HL-60 (cell line): Measurements from ENCODE around the gene UBR4.

ENCODE experiments used
- DNase-seq, 2 experiments: peaks; one replicate each; pipeline ENCODE4 v3.0.0-alpha.2; 2010 to 2020; ENCODE audit warnings: low read depth in 1 of 2, low spot score in 1 of 2
- H3K27ac ChIP-seq: fragments of 250-450 bp; sonication (Bioruptor Pico); replicated peaks from 2 replicates; pipeline ENCODE4 v1.5.1; 2020; ENCODE audit warnings: mild to moderate bottlenecking, moderate library complexity
- H3K27me3 ChIP-seq: fragments of 250-450 bp; sonication (Bioruptor Pico); 2 replicates; pipeline ENCODE4 v1.5.1; 2021; ENCODE audit warnings: mild to moderate bottlenecking, moderate library complexity; ENCODE audit not compliant: insufficient read depth, poor library complexity, severe bottlenecking
- H3K4me3 ChIP-seq: replicated peaks from 2 replicates; pipeline ENCODE4 v1.5.1; 2011; ENCODE audit warnings: mild to moderate bottlenecking, control low read depth, low read length; ENCODE audit not compliant: insufficient read depth
- GABPA ChIP-seq: IDR thresholded peaks from 2 replicates; pipeline ENCODE4 v1.6.1; 2012; ENCODE audit warnings: low read depth
- POLR2AphosphoS5 ChIP-seq: IDR thresholded peaks from 2 replicates; pipeline ENCODE4 v1.6.1; 2012; ENCODE audit warnings: low read depth
- SPI1 ChIP-seq: IDR thresholded peaks from 2 replicates; pipeline ENCODE4 v1.6.1; 2012; ENCODE audit warnings: low read depth, mild to moderate bottlenecking, borderline replicate concordance
- TF ChIP-seq, protein P1 (sequence below): IDR thresholded peaks from 2 replicates; pipeline ENCODE4 v1.6.1; 2012; ENCODE audit warnings: low read depth; ENCODE audit not compliant: insufficient replicate concordance
- TF ChIP-seq, protein P2 (sequence below): IDR thresholded peaks from one replicate; pipeline ENCODE4 v1.5.1; 2011; ENCODE audit warnings: low read length, control low read depth, inconsistent platforms; ENCODE audit not compliant: insufficient read depth

The UBR4 gene

DNA sequence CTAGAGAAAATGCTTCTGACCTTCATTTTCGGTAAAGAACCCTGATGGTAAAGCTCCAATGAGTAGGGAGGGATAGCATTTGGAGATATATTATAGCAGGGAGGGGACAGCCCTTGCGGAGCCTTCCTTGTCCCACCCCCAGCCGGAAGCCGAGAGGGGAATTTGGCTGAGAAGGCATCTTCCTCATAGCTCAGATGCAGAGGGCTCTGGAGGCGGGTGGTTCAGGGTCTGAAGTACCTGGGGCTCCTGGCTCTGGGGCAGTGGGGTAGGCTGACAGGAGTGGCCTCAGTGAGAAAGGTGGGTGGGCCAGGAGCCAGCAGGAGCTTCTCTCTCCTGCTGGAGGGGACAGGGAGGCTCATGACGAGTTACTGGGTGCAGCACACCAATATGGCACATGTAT lies 165.6 kb downstream of the UBR4 start:
- Histone ChIP-seq H3K4me3 (no peak overlapping the region), H3K27ac (no peak overlapping the region), H3K27me3 (peaks cover 5% of the 10 kb centered on the region)
- no peak for DNase-seq
- TF ChIP-seq GABPA (no peak), POLR2AphosphoS5 (no peak), SPI1 (no peak)
- TF ChIP-seq, protein P1, sequence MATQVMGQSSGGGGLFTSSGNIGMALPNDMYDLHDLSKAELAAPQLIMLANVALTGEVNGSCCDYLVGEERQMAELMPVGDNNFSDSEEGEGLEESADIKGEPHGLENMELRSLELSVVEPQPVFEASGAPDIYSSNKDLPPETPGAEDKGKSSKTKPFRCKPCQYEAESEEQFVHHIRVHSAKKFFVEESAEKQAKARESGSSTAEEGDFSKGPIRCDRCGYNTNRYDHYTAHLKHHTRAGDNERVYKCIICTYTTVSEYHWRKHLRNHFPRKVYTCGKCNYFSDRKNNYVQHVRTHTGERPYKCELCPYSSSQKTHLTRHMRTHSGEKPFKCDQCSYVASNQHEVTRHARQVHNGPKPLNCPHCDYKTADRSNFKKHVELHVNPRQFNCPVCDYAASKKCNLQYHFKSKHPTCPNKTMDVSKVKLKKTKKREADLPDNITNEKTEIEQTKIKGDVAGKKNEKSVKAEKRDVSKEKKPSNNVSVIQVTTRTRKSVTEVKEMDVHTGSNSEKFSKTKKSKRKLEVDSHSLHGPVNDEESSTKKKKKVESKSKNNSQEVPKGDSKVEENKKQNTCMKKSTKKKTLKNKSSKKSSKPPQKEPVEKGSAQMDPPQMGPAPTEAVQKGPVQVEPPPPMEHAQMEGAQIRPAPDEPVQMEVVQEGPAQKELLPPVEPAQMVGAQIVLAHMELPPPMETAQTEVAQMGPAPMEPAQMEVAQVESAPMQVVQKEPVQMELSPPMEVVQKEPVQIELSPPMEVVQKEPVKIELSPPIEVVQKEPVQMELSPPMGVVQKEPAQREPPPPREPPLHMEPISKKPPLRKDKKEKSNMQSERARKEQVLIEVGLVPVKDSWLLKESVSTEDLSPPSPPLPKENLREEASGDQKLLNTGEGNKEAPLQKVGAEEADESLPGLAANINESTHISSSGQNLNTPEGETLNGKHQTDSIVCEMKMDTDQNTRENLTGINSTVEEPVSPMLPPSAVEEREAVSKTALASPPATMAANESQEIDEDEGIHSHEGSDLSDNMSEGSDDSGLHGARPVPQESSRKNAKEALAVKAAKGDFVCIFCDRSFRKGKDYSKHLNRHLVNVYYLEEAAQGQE = no peak
- TF ChIP-seq, protein P2, sequence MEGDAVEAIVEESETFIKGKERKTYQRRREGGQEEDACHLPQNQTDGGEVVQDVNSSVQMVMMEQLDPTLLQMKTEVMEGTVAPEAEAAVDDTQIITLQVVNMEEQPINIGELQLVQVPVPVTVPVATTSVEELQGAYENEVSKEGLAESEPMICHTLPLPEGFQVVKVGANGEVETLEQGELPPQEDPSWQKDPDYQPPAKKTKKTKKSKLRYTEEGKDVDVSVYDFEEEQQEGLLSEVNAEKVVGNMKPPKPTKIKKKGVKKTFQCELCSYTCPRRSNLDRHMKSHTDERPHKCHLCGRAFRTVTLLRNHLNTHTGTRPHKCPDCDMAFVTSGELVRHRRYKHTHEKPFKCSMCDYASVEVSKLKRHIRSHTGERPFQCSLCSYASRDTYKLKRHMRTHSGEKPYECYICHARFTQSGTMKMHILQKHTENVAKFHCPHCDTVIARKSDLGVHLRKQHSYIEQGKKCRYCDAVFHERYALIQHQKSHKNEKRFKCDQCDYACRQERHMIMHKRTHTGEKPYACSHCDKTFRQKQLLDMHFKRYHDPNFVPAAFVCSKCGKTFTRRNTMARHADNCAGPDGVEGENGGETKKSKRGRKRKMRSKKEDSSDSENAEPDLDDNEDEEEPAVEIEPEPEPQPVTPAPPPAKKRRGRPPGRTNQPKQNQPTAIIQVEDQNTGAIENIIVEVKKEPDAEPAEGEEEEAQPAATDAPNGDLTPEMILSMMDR = no peak

DNA sequence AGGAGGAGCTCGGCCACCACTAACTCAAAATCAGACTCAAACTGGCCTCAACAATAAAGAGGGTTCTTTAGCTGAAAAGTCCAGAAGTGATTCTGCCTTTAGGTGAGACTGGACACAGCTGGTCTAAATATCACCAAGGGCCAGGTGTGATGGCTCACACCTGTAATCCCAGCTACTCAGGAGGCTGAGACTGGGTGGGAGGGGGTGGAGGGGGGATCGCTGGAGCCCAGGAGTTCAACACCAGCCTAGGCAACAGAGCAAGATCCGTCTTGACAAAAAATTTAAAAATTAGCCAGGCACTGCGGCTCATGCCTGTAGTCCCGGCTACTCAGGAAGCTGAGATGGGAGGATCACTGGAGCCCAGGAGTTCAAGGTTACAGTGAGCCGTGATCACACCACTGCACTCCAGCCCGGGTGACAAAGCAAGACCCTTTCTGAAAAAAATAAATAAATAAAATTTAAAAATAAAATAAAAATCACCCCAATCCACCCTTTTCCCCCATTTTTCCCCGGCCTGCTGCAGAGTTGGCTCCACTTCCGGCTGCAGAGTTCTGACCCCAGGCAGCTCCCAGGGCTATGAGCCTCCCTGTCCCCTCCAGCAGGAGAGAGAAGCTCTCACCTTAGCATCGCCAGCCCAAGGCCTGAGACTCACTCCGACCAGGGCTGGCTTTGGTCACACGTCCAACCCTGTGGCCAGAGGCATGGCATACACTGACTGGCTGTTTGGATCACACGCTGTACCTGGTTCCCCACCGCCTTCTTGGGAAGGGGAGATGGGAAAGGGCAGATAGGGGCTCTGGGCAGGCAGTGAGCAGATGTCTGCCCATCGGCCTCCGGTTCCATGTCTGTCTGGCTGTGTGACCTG lies 166.3 kb downstream of the UBR4 start:
- no peak overlapping the region for H3K4me3 ChIP-seq
- peaks cover 5% of the 10 kb centered on the region for H3K27me3 ChIP-seq
- DNase-seq = no peak
- TF ChIP-seq, protein P1 = no peak
- TF ChIP-seq POLR2AphosphoS5 (no peak), GABPA (no peak), SPI1 (no peak)
- TF ChIP-seq, protein P2 = no peak
- H3K27ac ChIP-seq = no peak overlapping the region

DNA sequence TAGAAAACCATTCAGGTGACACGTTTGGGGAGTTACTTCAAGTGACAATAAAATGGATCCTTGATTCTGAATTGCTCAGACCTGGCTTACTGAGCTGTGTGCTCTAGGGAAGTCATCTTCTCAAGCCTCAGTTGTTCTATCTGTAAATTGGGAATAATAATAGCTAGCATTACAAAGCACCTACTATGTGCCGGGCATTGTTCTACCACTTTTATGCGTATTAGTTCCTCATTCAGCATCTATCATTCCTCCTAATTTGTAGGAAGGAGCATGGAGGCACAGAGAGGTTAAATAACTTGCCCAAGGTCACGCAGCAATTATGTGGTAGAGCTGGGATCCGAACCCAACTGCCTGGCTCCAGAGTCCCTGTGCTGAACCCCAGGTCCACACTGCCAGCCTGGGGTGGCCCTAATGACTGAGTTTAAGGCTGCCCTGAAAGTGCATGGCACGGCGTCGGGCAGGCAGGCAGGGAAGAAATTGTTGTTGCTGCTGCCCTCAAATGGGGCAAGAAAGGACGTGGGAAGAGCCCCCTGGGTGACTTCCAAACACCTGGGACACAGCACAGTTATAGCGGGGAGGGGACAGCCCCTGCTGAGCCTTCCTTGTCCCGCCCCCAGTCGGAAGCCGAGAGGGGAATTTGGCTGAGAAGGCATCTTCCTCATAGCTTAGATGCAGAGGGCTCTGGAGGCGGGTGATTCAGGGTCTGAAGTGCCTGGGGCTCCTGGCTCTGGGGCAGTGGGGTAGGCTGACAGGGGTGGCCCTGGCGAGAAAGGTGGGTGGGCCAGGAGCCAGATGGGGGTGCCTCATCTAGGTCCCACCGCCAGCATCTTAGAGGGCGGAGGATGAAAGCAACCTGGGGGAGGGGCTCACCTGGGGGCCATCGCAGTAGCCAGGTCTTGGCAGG lies 167.1 kb downstream of the UBR4 start:
- Histone ChIP-seq H3K27me3 (peaks cover 5% of the 10 kb centered on the region), H3K4me3 (no peak overlapping the region), H3K27ac (no peak overlapping the region)
- TF ChIP-seq GABPA (no peak), POLR2AphosphoS5 (no peak)
- TF ChIP-seq, protein P2 = no peak
- TF ChIP-seq, protein P1 = no peak
- no peak for DNase-seq
